ENCODE data around the gene SATL1.
"Not testable (repeated sequence)": the region's sequence is repeated elsewhere in the genome, so short reads cannot be mapped to it uniquely, and the experiment has no call there.

SATL1 gene

DNA sequence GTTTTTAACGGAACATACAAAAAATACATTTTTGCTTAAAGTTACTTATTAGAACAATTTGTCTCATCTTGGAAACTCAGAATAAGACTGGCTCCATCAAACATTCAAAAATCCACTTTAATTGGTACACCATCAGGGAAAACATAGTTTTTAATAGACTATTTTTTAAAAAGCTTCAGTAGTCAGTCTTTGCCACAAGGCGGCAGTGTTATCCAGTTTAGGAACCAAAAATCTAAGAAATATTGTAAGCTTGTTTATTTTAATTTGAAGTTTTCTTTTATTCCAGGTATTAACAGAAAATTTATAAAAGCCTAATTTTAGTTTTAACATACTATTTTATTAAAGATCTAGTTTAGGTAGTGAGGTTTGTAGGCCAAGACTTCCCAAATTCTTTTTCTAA is 132.2 kb downstream of the SATL1 start:
- Histone ChIP-seq H3K36me3 (ENCODE audit: control insufficient read depth in 1 of 2, insufficient read depth in 2 of 2, low read length in 2 of 2) (no peaks in the 10 kb centered on the region), H3K27ac (ENCODE audit: low read depth, low read length) (no peak overlapping the region), H3K9me3 (ENCODE audit: control insufficient read depth in 1 of 2, low read length in 2 of 2) (no peaks in the 10 kb centered on the region), H3K4me3 (ENCODE audit: low read depth in 1 of 2, low read length in 2 of 2) (no peak overlapping the region), H3K27me3 (ENCODE audit: control insufficient read depth in 1 of 2, insufficient read depth in 2 of 2, low read length in 2 of 2) (no peaks in the 10 kb centered on the region), H3K9ac (ENCODE audit: low read depth in 1 of 2, low read length in 2 of 2) (no peak overlapping the region), H3K4me1 (ENCODE audit: control insufficient read depth in 1 of 2, insufficient read depth in 2 of 2, low read length in 2 of 2) (no peaks in the 10 kb centered on the region)

DNA sequence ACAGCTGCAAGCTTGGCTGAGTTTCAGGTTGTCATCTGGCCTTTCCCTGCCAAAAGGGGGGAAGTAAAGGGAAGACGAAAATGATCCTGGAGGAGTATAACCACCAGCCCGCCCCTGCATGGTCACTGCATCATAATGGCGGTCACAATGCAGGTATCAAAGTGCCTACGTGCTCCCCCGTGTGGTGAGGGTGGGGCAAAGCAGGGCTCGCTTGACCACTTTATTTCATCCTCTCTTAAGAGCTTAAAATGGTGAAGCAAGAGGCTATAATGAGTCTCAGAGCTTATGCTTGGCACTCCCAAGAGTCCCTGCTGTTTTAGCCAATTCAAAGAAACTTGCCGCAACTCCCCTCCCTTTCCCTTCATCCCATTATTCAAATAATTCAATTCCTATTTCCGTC is 134.3 kb downstream of the SATL1 start:
- Histone ChIP-seq H3K27ac (ENCODE audit: low read depth, low read length) (no peak overlapping the region), H3K9me3 (ENCODE audit: control insufficient read depth in 1 of 2, low read length in 2 of 2) (no peaks in the 10 kb centered on the region), H3K4me1 (ENCODE audit: control insufficient read depth in 1 of 2, insufficient read depth in 2 of 2, low read length in 2 of 2) (no peaks in the 10 kb centered on the region), H3K27me3 (ENCODE audit: control insufficient read depth in 1 of 2, insufficient read depth in 2 of 2, low read length in 2 of 2) (no peaks in the 10 kb centered on the region), H3K36me3 (ENCODE audit: control insufficient read depth in 1 of 2, insufficient read depth in 2 of 2, low read length in 2 of 2) (no peaks in the 10 kb centered on the region), H3K9ac (ENCODE audit: low read depth in 1 of 2, low read length in 2 of 2) (no peak overlapping the region), H3K4me3 (ENCODE audit: low read depth in 1 of 2, low read length in 2 of 2) (no peak overlapping the region)

DNA sequence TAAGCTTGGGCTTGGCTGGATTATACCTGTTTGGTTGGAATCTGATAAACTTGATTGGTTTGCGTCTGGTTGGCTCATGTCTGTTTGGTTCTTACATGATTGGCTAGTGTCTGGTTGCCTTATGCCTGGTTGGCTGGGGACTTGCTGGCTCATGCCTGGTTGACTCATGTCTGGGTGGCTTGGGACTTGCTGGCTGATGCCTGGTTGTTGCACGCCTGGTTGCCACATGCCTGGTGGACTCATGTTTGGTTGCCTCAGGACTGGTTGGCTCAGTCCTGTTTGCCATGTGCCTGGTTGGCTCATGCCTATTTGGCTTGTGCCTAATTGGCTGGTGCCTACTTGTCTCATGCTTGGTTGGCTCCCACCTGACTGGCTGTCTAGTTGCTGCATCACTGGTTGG is 135.4 kb downstream of the SATL1 start:
- H3K9ac ChIP-seq (ENCODE audit: low read depth in 1 of 2, low read length in 2 of 2) = no peak overlapping the region
- no peaks in the 10 kb centered on the region for H3K27me3 ChIP-seq (ENCODE audit: control insufficient read depth in 1 of 2, insufficient read depth in 2 of 2, low read length in 2 of 2)
- H3K36me3 ChIP-seq (ENCODE audit: control insufficient read depth in 1 of 2, insufficient read depth in 2 of 2, low read length in 2 of 2) = no peaks in the 10 kb centered on the region

DNA sequence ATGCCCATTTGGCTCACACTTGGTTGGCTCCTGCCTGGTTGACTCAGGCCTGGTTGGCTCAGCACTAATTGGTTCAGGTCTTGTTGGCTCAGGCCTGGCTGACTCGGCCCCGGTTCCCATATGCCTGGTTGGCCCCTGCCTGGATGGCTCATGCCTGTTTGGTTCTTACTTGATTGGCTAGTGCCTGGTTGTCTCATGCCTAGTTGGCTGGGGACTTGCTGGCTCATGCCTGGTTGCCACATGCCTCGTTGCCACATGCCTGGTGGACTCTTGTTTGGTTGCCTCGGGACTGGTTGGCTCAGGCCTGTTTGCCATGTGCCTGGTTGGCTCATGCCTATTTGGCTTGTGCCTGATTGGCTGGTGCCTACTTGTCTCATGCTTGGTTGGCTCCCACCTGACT is 136.2 kb downstream of the SATL1 start:
- Histone ChIP-seq H3K9ac (ENCODE audit: low read depth in 1 of 2, low read length in 2 of 2) (no peak overlapping the region), H3K36me3 (ENCODE audit: control insufficient read depth in 1 of 2, insufficient read depth in 2 of 2, low read length in 2 of 2) (no peaks in the 10 kb centered on the region), H3K9me3 (ENCODE audit: control insufficient read depth in 1 of 2, low read length in 2 of 2) (no peaks in the 10 kb centered on the region), H3K27ac (ENCODE audit: low read depth, low read length) (no peak overlapping the region), H3K27me3 (ENCODE audit: control insufficient read depth in 1 of 2, insufficient read depth in 2 of 2, low read length in 2 of 2) (no peaks in the 10 kb centered on the region), H3K4me3 (ENCODE audit: low read depth in 1 of 2, low read length in 2 of 2) (no peak overlapping the region), H3K4me1 (ENCODE audit: control insufficient read depth in 1 of 2, insufficient read depth in 2 of 2, low read length in 2 of 2) (no peaks in the 10 kb centered on the region)

More for the DNA sequence above, 135.4 kb downstream of the SATL1 start:
- no peak overlapping the region for H3K27ac ChIP-seq (ENCODE audit: low read depth, low read length)
- H3K4me3 ChIP-seq (ENCODE audit: low read depth in 1 of 2, low read length in 2 of 2) = no peak overlapping the region
- no peaks in the 10 kb centered on the region for H3K9me3 ChIP-seq (ENCODE audit: control insufficient read depth in 1 of 2, low read length in 2 of 2)
- no peaks in the 10 kb centered on the region for H3K4me1 ChIP-seq (ENCODE audit: control insufficient read depth in 1 of 2, insufficient read depth in 2 of 2, low read length in 2 of 2)

DNA sequence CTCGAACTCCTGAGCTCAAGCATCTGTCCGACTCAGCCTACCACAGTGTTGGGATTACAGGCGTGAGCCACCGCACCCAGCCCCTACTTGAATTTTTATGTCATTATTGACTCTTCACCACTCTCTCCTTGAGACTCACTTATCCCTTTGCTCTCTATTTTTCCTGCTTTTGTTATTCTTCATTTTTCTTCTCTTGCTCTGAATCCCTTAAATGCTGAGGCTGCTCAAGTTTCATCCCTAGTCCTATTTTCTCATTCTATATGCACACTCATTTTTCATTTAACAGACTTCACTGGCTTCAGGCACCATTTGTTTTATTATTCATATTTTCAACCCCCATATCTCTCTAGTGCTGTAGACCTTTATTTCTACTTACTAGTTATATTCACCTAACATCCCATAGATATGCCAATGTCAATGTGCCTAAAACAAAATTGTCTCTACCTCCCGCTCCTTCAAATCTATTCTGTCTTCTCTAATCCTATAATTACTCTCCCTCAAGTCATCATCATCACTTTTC is 154.2 kb downstream of the SATL1 start:
- H3K9ac ChIP-seq (ENCODE audit: low read depth in 1 of 2, low read length in 2 of 2) = no peak overlapping the region
- no peaks in the 10 kb centered on the region for H3K4me1 ChIP-seq (ENCODE audit: control insufficient read depth in 1 of 2, insufficient read depth in 2 of 2, low read length in 2 of 2)
- no peaks in the 10 kb centered on the region for H3K27me3 ChIP-seq (ENCODE audit: control insufficient read depth in 1 of 2, insufficient read depth in 2 of 2, low read length in 2 of 2)
- no peak overlapping the region for H3K4me3 ChIP-seq (ENCODE audit: low read depth in 1 of 2, low read length in 2 of 2)
- no peak overlapping the region for H3K27ac ChIP-seq (ENCODE audit: low read depth, low read length)
- H3K9me3 ChIP-seq (ENCODE audit: control insufficient read depth in 1 of 2, low read length in 2 of 2) = no peaks in the 10 kb centered on the region
- peaks cover 4 to 9% of the 10 kb centered on the region in 2 donors for H3K36me3 ChIP-seq (ENCODE audit: control insufficient read depth in 1 of 2, insufficient read depth in 2 of 2, low read length in 2 of 2)

DNA sequence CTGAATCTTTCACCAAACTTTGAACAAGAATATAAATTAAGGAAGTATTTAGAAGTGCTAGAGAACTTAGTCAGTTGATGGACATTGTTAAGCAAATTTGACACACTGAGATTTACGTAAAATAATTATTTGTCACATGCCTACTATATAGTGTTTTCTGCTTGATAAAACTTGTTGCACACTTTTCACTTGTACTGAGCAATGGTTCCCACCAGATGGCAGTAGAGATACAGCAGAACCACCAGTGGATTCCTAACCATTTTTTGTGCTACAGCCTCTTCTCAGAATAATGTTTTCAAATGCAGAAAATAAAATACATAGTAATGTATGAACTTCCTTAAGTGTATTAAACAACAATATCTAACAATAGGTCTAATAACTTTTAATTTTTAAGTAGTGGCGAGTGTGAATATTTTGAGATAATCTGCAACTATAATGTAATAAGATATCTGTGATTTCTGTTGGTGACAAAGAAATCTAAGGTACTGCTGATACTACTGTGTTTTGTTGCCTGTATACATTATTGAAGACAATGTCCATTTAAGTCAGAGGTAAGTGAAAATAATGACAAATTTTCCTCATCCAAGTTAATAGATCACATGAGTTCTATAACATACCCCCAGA is 158.7 kb downstream of the SATL1 start:
- Histone ChIP-seq H3K9ac (ENCODE audit: low read depth in 1 of 2, low read length in 2 of 2) (no peak overlapping the region), H3K9me3 (ENCODE audit: control insufficient read depth in 1 of 2, low read length in 2 of 2) (no peaks in the 10 kb centered on the region), H3K4me3 (ENCODE audit: low read depth in 1 of 2, low read length in 2 of 2) (no peak overlapping the region), H3K36me3 (ENCODE audit: control insufficient read depth in 1 of 2, insufficient read depth in 2 of 2, low read length in 2 of 2) (peaks cover under 1 to 1% of the 10 kb centered on the region in 2 donors), H3K27ac (ENCODE audit: low read depth, low read length) (no peak overlapping the region), H3K27me3 (ENCODE audit: control insufficient read depth in 1 of 2, insufficient read depth in 2 of 2, low read length in 2 of 2) (no peaks in the 10 kb centered on the region), H3K4me1 (ENCODE audit: control insufficient read depth in 1 of 2, insufficient read depth in 2 of 2, low read length in 2 of 2) (no peaks in the 10 kb centered on the region)

DNA sequence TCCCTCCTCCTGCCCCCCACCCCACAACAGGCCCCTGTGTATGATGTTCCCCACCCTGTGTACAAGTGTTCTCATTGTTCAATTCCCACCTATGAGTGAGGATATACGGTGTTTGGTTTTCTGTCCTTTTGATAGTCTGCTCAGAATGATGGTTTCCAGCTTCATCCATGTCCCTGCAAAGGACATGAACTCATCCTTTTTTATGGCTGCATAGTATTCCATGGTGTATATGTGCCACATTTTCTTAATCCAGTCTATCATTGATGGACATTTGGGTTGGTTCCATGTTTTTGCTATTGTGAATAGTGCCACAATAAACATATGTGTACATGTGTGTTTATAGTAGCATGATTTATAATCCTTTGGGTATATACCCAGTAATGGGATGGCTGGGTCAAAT is 166.3 kb downstream of the SATL1 start:
- not testable (repeated sequence) for H3K27ac ChIP-seq (ENCODE audit: low read depth, low read length); H3K4me1 ChIP-seq (ENCODE audit: control insufficient read depth in 1 of 2, insufficient read depth in 2 of 2, low read length in 2 of 2); H3K9ac ChIP-seq (ENCODE audit: low read depth in 1 of 2, low read length in 2 of 2); H3K27me3 ChIP-seq (ENCODE audit: control insufficient read depth in 1 of 2, insufficient read depth in 2 of 2, low read length in 2 of 2); H3K36me3 ChIP-seq (ENCODE audit: control insufficient read depth in 1 of 2, insufficient read depth in 2 of 2, low read length in 2 of 2); H3K4me3 ChIP-seq (ENCODE audit: low read depth in 1 of 2, low read length in 2 of 2); H3K9me3 ChIP-seq (ENCODE audit: control insufficient read depth in 1 of 2, low read length in 2 of 2)

DNA sequence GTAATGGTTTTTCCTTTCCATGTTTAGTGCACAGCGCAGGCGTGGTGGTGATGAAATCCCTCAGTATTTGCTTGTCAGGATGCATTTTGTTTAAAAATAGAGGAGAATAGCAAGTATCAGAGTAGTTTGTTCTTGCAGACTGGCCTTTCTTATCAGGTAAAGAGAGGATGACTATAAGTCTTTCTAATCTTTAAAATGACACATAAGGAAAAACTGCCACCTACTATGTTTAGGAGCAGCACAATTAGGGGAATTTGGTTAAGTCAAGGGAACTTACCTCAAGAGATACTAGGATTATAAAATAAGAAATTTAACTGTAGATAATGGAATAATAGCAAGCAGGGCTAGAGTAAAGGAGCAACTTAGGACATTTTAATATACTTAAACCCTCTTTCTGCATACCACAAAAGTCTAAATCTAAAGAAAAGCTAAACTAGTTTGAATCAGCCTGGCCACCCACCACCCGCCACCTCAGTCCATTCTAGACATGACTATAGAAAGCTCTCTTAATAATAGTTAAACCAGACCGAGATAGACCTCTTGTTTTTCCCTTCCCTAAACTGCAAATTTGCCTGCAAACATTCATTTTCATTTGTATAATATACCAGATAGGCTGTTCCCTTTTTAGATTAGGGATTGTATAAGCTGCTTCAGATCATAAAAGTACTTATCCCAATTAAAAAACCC is 177.9 kb downstream of the SATL1 start:
- Histone ChIP-seq H3K4me3 (ENCODE audit: low read depth in 1 of 2, low read length in 2 of 2) (no peak overlapping the region), H3K27me3 (ENCODE audit: control insufficient read depth in 1 of 2, insufficient read depth in 2 of 2, low read length in 2 of 2) (no peaks in the 10 kb centered on the region), H3K9ac (ENCODE audit: low read depth in 1 of 2, low read length in 2 of 2) (no peak overlapping the region)

DNA sequence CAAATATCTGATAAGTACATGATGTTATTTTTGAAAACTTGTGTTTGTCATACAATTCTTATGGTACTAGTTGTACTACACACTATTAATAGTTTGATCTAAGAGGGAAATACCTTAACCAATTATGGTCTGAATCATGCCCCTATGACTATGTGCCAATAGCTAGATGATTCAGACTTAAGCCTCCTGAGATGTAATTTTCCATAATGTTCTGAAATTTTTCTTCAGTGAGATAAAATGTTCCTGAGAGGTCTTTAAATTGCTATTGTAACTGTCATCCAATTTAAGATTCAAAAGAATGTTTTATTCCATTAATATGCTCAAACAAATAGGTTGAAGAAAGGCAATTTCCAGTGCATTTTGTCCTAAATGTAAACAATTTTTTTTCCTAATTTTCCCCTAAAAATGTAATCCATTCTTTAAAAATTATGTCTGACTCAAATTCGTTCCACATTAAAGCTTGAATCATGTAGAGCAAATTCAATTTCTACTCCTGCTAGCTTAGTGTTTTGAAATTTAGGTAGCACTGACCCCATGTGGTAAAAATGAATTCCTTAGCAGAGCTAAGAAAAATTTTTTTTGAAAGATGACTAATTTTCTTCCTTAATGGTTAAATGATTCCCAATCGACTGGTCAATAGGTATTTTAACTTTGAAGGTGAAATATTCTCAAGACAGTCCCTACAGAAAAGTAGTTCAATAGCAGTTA is 190.8 kb downstream of the SATL1 start:
- H3K27me3 ChIP-seq (ENCODE audit: control insufficient read depth in 1 of 2, insufficient read depth in 2 of 2, low read length in 2 of 2) = no peaks in the 10 kb centered on the region

More for the DNA sequence above, 177.9 kb downstream of the SATL1 start:
- Histone ChIP-seq H3K36me3 (ENCODE audit: control insufficient read depth in 1 of 2, insufficient read depth in 2 of 2, low read length in 2 of 2) (no peaks in the 10 kb centered on the region), H3K4me1 (ENCODE audit: control insufficient read depth in 1 of 2, insufficient read depth in 2 of 2, low read length in 2 of 2) (no peaks in the 10 kb centered on the region), H3K9me3 (ENCODE audit: control insufficient read depth in 1 of 2, low read length in 2 of 2) (no peaks in the 10 kb centered on the region), H3K27ac (ENCODE audit: low read depth, low read length) (no peak overlapping the region)

DNA sequence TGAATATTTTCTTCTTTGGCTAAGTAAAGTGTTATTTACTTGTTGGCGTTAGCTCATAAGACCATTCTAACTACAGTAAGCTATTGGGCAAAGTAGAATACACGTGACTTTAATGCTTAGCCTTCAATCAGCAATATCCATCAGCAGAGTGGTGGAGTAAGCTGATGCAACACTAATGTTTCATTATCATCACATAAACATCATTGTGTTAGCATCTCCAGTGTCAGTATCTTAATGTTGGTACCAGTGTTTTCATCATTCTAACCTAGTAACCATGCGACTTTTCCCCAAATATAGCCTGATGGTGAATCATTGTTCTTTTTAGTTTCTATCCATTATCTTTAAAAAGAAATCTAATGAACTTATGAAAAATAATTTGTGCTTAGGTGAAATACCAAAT is 191.4 kb downstream of the SATL1 start:
- Histone ChIP-seq H3K4me3 (ENCODE audit: low read depth in 1 of 2, low read length in 2 of 2) (no peak overlapping the region), H3K27ac (ENCODE audit: low read depth, low read length) (no peak overlapping the region)

More for the DNA sequence above, 190.8 kb downstream of the SATL1 start:
- H3K4me1 ChIP-seq (ENCODE audit: control insufficient read depth in 1 of 2, insufficient read depth in 2 of 2, low read length in 2 of 2) = no peaks in the 10 kb centered on the region
- no peaks in the 10 kb centered on the region for H3K9me3 ChIP-seq (ENCODE audit: control insufficient read depth in 1 of 2, low read length in 2 of 2)
- no peak overlapping the region for H3K4me3 ChIP-seq (ENCODE audit: low read depth in 1 of 2, low read length in 2 of 2)
- H3K9ac ChIP-seq (ENCODE audit: low read depth in 1 of 2, low read length in 2 of 2) = no peak overlapping the region
- H3K36me3 ChIP-seq (ENCODE audit: control insufficient read depth in 1 of 2, insufficient read depth in 2 of 2, low read length in 2 of 2) = no peaks in the 10 kb centered on the region
- no peak overlapping the region for H3K27ac ChIP-seq (ENCODE audit: low read depth, low read length)

More for the DNA sequence above, 191.4 kb downstream of the SATL1 start:
- H3K9ac ChIP-seq (ENCODE audit: low read depth in 1 of 2, low read length in 2 of 2) = no peak overlapping the region
- no peaks in the 10 kb centered on the region for H3K27me3 ChIP-seq (ENCODE audit: control insufficient read depth in 1 of 2, insufficient read depth in 2 of 2, low read length in 2 of 2)
- H3K9me3 ChIP-seq (ENCODE audit: control insufficient read depth in 1 of 2, low read length in 2 of 2) = no peaks in the 10 kb centered on the region
- H3K36me3 ChIP-seq (ENCODE audit: control insufficient read depth in 1 of 2, insufficient read depth in 2 of 2, low read length in 2 of 2) = no peaks in the 10 kb centered on the region
- H3K4me1 ChIP-seq (ENCODE audit: control insufficient read depth in 1 of 2, insufficient read depth in 2 of 2, low read length in 2 of 2) = no peaks in the 10 kb centered on the region

All from duodenal mucosa (tissue), 2 donors.